ENCODE measurements around the gene GPATCH2.
"Not testable (repeated sequence)": the region's sequence is repeated elsewhere in the genome, so short reads cannot be mapped to it uniquely, and the experiment has no call there.

The GPATCH2 gene

DNA sequence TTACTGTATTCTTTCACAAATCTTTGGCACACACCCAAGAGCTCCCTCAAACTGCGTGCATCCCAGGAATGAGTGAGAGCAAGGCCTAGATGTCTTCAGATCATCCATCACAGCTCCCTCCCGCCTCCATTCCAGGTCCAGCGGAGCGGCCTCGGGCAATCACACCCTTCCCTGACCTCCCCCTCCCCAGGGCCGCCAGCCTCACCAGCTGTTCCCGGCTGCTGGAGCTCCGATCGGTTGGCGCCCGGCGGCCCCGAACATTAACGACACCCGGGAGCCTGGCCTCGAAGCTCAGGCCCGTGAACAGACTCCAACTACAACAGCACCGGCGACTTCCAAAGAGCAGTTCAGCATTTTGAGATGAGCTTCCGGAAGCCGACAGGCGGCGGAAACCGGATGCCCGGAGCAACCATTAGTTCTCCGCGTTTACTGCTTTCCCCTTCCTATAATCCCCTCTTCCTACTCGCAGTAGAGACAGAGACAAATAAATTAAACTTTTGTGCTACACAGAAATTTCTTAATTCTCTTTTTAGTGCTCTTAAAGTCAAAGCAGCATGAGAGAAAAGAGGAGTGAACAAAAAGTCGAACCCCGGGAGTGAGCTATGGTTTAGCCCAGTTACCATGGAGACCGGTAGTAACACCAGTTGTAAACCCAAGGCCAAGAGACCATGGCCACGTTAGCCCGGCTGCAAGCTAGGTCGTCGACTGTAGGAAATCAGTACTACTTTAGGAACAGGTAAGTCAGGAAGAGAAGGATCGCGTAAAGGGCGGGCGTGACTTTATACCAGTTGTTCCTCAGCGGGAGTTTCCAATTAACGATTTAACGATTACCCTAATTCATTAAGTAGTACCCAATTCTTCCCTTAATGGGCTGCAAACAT is at the start of gene GPATCH2, which contains the start of gene SPATA17:
Gene GPATCH2, minus strand, starts transcription at position 380 of the 881 bp plus-strand sequence. Its CDS starts 119 bp downstream, at position 261.
Gene SPATA17, plus strand, starts transcription at position 634 of the 881 bp plus-strand sequence. Its CDS starts 35 bp downstream, at position 669.
- peak; percentile 89 for DNase-seq

DNA sequence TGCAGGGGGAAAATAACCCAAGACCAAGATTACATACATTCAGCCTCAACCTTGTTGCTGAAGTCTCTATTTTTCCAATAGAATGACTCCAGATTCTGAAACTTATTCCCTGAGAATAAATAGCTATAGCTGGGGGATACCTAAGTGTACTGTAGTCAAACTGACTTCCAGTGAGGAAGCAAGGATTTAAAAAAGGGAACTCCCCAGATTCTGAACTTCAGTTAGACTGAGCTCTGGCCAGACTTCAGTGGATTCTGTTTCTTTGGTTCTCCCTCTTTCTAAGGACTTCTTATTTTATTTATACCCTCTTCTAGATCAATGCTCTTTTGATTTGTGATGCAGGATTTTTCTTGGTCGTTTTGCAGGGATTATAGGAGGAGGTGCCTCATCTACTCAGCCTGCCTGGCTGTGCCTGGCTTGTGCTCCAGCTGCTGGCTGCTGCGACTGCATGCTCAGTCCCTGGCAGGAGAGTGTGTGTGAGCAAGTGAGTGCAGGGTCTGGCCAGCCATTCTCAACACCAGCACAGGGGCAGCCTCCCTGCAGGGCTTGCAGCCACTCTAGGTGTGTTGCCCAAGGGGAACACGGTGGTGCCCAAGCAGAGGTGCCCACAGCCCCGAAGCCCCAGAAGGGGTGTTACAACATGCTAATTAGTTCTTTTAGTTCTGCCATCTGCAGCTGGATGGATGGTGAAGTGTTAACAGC is 43.3 kb upstream of the GPATCH2 start:
- DNase-seq: no peak

- no peak for DNase-seq
These were observed 42.5 kb upstream of the GPATCH2 start for GRCh38 chr1:217673387-217673786.

DNA sequence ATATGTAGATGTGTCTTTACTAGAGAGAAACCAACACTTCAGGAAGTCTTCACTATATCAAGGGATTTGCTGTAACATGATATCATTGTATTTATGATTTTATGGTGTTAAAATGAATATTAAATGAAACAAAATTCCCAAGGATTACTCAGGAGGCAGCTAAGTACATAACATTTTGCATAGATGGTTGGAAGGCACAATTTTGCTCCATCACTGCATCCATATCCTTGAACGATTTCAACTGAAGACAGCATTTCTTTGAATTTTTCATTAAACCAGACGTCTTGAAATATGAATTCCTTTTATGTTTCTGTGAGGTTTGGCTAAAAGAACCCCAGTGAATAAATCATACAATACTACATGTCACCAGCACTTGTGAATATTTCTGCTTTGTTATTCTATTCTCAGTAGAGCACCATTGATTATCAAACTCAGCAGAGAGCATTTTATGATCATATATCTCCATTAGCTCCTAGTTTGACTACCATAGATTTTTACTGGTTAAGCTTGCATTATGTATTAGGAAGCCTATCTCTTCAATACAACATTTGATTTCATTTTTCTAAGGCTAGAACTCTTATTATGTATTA is 37.6 kb upstream of the GPATCH2 start:
- no peak for DNase-seq

DNA sequence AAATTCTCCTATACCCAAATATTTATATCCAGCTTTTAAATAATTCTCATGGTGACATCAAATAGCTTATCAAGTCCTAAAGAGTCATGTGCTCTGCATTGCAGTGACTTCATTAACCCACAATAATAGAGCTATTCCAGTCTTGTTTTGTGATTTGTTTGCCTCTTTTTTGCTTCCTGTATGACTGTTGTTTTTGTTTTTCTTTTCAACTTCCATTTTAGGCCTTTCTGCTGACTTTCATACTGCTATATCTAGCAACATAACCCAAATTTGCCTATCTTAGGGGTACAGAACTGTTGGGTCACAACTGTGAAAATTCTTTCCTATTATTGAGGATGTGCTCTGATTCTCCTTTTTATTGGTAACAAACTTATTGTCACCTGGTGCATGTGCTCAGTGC is 30.5 kb upstream of the GPATCH2 start:
- no peak for DNase-seq

DNA sequence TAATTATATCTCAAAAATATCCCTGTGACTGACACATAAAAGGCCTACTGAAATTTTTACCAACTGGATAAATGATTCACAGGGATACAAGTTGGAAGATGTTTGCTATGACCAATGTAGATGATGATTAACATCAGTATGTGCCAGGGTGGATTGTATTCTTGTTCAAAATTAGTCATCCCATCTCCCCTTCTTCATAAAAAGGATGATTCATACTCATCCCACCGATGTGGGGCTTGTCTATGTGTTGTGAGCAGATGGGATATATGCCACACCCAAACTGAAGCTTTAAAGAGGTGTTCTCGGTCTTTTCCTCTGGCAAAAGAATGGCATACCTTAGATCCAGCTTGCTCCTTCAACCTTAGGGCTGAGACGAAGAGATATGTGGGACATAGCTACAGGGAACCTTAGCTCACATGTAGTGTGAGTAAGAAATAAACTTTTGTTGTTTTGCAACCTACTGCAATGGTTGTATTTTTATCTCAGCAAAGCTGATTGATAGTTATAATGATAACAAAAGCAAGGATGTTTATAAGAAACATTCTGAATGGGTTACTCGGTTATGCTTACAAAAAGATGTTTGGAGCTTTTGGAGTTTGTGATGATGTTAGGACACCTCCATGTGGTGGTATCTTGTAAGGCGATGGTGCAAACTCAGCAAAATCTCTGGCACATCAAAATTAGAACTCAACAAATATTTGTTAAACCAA is 29.6 kb upstream of the GPATCH2 start:
- no peak for DNase-seq

DNA sequence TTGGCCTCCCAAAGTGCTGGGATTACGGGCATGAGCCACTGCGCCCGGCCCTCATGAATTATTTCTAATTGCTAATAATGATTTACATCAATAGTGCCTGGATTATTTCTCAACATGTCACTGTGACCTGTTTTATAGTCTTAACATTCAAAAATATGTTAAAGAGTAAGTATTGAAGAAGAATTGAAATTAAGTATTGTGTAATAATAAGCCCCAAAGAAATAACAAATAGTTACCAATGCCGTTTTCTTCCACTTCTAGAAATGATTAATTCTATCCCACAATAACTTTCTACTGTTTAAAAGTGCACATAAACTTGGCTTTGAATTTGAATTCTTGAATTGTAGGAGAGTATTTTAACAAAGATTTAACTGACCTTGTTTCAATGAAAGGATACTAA is 19.8 kb upstream of the GPATCH2 start:
- DNase-seq: no peak

GRCh38 chr1:217647791-217648190 is 16.9 kb upstream of the GPATCH2 start:
- no peak for DNase-seq

- DNase-seq: no peak
These were observed 11.6 kb upstream of the GPATCH2 start for GRCh38 chr1:217642455-217642854.

- DNase-seq: no peak
These were observed 3.5 kb downstream of the GPATCH2 start for GRCh38 chr1:217627431-217627830.

GRCh38 chr1:217626321-217626720 is 4.6 kb downstream of the GPATCH2 start:
- DNase-seq: no peak

- no peak for DNase-seq
These were observed 8.8 kb downstream of the GPATCH2 start for GRCh38 chr1:217622042-217622441.

- no peak for DNase-seq
These were observed 10.1 kb downstream of the GPATCH2 start for GRCh38 chr1:217620814-217621213.

GRCh38 chr1:217617126-217617525 is 13.8 kb downstream of the GPATCH2 start:
- DNase-seq: no peak

- no peak for DNase-seq
These were observed 16.6 kb downstream of the GPATCH2 start for GRCh38 chr1:217614200-217614712.

DNA sequence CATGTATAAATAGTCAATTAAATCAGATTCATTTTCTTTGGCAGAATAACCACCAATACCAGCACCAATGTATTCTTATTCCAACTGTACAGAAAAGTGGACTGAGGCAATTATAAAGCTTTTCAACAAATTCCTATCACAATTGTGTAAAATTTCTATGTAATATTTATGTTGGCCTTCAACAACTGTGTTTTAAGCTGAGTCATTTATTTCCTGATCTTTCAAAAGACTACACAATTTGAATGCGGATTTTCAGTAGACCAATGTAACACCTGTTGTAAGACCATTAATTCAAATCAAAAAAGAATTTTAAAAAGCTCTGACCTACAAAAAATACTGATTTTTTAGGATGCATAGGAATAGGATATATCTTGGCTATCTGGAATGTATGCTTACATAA is 25.5 kb downstream of the GPATCH2 start:
- no peak for DNase-seq

GRCh38 chr1:217602380-217602779 is 28.5 kb downstream of the GPATCH2 start:
- DNase-seq: no peak

- DNase-seq: no peak
These were observed 31.7 kb downstream of the GPATCH2 start for GRCh38 chr1:217599154-217599553.

- DNase-seq: no peak
These were observed 40.3 kb downstream of the GPATCH2 start for GRCh38 chr1:217590598-217590997.

DNA sequence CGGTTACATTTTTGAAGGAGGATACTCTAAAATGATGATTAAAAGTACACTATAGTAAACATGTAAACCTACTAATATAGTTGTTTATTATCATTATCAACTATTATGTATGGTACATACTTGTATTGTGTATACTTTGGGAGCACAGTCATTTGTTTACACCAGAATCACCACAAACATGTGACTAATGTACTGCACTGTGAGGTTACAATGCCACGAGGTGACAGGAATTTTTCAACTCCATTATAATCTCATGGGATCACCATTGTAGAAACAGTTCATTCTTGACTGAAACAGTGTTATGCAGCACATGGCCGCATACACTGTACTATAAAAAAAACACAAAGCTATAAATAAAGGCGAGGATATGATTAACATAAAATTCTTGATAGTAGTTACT is 44.3 kb downstream of the GPATCH2 start:
- DNase-seq: no peak

GRCh38 chr1:217585577-217585976 is 45.3 kb downstream of the GPATCH2 start:
- DNase-seq: no peak

GRCh38 chr1:217584286-217584811 is 46.5 kb downstream of the GPATCH2 start:
- DNase-seq: not testable (repeated sequence)

Data from NCI-H1105 (cell line).